HG03521 (cell line): ENCODE measurements around the gene NLRP12.
"Not testable (repeated sequence)": the region's sequence is repeated elsewhere in the genome, so short reads cannot be mapped to it uniquely, and the experiment has no call there.

Experiments used
- ATAC-seq: cut with Tn5 transposase; IDR thresholded peaks from one replicate; pipeline ENCODE4 v1.9.1; 2021; ENCODE audit warnings: mild to moderate bottlenecking, moderate library complexity; ENCODE audit not compliant: unreplicated experiment

NLRP12 gene

DNA sequence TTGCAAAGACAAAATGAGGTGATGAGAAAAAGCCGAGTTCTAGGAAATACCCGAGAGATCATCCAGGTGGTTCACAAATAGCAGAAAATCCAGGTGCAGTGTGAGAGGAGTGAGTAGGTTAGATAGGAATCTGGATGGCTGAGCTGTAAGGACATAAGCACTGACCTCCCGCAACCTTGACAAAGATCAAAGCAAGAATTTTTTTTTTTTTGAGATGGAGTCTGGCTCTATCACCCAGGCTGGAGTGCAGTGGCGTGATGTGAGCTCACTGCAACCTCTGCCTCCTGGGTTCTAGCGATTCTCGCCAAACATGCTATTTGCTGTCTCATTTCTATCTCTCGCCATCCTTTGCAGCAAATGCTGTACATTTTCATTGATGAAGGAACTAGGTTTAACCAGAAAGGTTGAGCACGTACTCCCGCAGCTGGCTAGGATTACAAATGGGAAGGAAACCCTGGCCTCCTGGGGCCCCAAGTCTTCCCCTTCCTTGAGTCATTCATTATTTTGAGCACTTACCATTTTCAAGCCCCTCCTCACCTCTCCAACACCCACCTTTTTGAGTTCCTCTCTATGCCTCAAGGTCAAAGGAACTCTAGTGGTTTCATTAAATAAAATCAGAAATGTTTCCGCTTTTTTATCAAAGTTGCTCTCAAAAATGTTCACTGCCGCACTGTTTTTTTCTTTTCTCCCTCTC, 38.8 kb downstream of the NLRP12 start:
- no peak for ATAC-seq

DNA sequence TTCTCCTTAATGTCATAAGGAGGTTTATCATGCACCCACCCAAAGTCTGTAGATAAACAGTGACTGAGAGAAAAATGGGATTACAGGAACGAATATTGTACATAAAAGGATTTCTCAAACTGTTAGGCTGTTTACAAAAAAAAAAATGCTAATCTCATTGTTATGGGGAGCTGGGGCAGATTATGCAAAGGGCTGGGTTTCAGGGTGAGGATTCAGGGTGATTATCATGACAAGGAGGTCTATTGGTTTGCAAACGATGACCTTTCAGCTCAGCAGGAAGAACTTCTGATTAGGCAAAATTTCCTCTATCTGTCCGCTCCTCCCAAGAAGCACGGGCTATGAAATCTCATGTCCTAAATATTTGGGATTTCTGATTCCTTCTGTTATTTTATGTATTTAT, 41.4 kb downstream of the NLRP12 start:
- no peak for ATAC-seq

DNA sequence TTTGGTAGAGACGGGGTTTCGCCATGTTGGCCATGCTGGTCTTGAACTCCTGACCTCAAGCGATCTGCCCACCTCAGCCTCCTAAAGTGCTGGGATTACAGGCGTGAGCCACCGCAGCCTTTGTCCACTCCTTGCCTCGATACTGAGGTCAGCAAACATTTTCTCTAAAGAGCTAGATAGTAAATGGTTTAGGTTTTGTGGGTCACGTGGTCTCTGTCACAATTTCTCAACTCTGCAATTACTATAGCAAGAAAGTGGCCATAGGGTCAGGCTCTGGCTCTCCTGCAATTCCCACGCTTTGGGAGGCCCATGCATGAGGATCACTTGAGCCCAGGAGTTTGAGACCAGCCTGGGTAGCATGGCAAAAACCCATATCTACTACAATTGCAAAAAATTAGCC, 42.8 kb downstream of the NLRP12 start:
- ATAC-seq, result not testable (repeated sequence)

DNA sequence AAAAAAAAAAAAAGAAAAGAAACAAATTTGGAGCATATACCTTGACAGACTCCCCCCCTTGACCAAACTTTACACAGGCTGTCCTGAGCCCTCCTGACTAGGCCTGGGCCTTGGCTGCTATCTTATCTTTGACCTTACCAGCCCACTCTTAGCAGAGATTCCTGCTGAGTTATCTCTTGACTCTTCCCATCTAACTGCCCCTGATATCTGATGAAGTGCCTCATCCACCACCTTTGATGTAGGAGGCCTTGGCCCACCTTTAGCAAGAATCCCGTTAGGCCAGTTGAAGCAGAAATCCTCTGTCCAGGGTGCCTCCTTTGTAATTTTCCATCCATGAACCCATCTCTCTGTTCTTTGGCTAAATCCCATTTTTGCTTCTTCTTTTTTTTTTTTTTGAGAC, 43.6 kb downstream of the NLRP12 start:
- no peak for ATAC-seq

DNA sequence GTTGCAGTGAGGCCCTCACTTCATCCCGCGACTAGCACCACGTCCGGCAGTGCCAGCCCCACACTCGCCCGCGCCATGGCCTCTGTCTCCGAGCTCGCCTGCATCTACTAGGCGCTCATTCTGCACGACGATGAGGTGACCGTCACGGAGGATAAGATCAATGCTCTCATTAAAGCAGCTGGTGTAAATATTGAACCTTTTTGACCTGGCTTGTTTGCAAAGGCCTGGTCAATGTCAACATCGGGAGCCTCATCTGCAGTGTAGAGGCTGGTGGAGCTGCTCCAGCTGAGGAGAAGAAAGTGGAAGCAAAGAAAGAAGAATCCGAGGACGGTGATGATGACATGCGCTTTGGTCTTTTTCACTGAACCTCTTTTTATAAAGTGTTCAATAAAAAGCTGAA, 48.6 kb downstream of the NLRP12 start:
- no peak for ATAC-seq

DNA sequence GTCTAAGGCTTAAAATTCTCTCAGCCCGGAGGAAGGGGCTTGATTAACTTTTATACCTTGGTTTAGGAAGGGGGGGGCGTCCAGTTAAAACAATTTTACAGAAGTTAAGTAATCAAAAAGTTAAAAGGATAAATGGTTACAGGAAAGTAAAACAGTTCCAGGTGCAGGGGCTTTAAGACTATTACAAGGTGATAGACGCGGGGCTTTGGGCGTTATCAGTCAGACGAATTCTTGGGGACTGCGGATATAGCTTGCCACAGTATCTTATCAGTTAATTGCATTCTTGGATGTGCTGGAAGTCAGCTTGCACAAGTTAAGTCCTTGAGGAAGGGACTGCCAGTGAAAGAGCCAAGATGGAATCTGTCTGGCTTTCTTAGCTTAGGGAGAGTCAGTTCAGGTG, 49.6 kb downstream of the NLRP12 start:
- not testable (repeated sequence) for ATAC-seq

DNA sequence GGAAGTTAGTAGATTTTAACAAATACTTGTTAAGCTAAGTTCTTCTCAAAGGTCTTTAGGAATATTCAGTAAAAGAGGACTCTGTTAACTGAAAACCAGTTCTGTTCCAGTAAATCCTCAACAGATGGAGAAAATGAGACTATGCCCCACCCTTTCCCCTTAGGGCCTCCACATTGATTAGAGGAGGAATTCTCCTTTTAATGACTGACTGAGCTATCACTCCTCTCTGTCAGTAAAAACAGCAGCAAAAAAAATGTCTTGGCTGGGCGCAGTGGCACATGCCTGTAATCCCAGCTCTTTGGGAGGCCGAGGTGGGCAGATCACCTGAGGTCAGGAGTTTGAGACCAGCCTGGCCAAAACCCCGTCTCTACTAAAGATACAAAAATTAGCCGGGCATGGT, 50.1 kb downstream of the NLRP12 start:
- no peak for ATAC-seq

DNA sequence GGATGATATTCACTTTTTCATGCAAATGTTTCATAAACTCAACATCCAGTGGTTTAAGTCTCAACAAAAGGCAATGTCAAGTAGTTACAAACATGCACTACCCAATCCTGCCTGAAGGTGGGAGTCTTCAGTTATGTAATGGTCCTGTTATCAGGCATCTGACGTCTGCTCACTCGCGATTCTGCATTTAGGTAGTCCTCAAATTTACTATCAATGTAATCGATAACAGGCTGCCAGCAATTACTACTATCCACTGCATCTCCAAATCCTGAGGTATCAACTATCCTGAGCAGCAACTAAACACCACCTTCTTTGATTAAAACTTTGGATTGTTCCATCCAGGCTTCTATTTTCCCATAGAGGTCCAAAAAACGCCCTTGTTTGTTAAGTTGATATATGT, 51.2 kb downstream of the NLRP12 start:
- ATAC-seq, result no peak

DNA sequence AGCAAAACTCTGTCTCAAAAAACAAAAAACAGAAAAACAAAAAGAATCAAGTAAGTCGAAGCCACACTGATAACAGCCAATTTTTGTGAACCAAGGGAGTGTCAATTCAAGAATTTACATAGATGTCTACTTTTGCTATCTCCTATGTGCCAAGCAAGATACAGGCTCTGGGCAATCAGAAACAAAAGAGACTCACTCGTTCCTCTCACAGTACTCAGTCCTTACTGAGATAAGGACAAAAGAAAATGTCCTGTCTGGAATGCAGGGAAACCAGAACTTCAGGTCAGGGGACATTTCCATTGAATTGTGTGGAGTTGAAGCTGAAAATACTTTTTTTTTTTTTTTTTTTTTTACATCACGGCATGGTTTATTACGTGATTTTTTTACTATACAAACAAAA, 53.0 kb downstream of the NLRP12 start:
- ATAC-seq, result no peak

DNA sequence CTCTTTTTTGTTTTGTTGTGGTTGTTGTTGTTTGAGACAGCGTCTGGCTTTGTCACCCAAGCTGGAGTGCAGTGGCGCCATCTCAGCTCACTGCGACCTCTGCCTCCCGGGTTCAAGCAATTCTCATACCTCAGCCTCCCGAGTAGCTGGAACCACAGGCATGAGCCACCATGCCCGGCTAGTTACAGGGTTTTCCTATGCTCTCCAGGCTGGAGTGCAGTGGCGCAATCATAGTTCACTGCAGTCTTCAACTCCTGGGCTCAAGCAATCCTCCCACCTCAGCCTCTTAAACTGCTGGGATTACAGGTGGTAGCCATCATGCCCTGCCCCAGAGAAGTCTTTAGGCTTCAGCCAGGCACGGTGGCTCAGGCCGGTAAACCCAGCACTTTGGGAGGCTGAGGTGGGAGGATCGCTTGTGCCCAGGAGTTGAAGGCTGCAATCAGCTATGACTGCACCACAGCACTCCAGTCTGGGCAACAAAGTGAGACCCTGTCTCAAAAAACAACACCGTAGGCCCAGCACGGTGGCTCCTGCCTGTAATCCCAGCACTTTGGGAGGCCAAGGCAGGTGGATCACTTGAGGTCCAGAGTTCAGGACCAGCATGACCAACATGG, 54.3 kb downstream of the NLRP12 start:
- not testable (repeated sequence) for ATAC-seq

DNA sequence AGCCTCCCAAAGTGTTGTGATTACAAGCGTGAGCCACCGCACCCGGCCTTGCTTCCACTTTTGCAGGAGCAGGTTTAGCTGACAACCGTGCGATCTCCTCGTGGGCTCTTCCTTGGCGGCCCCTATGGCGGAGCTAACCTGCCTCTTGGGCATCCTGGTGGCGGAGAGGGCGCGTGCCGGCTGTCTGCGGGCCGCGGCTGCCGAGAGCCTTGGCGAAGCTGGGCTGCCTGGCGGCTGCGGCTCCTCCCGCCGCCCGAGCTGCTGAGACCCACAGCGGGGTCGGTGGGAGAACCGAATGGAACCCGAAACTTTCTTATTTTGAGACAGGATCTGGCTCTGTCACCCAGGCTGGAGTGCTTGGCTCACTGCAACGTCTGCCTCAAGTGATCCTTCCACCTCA, 55.7 kb downstream of the NLRP12 start:
- no peak for ATAC-seq

DNA sequence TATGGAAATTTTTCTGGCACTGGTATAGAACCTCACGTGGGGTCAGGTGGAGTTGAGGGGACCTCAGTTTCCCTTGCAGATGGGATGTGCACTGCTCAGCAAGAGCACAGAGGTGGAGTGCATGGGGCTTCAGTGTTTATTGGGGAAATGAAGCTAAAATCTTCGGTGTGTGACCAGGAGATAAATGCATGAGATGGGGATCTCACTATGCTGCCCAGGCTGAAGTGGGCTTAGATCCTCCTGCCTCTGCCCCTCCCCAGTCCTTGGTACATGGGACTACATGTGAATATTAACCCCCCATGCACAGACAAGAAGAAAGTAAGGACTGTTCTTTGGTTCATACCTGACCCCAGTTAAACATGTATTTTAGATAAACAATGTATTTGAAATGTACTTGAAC, 65.1 kb downstream of the NLRP12 start:
- ATAC-seq, result not testable (repeated sequence)
